B cell (primary cell): ENCODE results near the gene ABLIM1. TPM values are rescaled to one million over a fixed set of nuclear protein-coding genes. Genes with fewer than 3 reads are reported as not detected.

Source experiments
- ATAC-seq: fragments of 200-7000 bp; cut with Tn5 transposase; one replicate; pipeline ENCODE4 v1.10.0; 2021; ENCODE audit warnings: low read depth, mild to moderate bottlenecking, moderate number of reproducible peaks, moderate library complexity
- CTCF ChIA-PET: fragments of 350-600 bp; sonication (Branson Sonifier 250); formaldehyde crosslinking; loops from one replicate; lab custom pipeline; 2021; ENCODE audit warnings: antibody characterized with exemption, inconsistent platforms; lab: Charles Lee
- POLR2A ChIA-PET: fragments of 350-600 bp; sonication (Branson Sonifier 250); formaldehyde crosslinking; loops from one replicate; lab custom pipeline; 2021; ENCODE audit warnings: antibody characterized with exemption; lab: Charles Lee
- DNase-seq: peaks from one replicate; pipeline ENCODE4 v3.0.0; 2013
- H2AFZ ChIP-seq: 2 replicates; pipeline ENCODE4 v1.6.1; 2012; ENCODE audit warnings: mild to moderate bottlenecking, low read depth, low read length; ENCODE audit not compliant: insufficient read depth, poor library complexity, severe bottlenecking
- H3K27ac ChIP-seq, 2 donors: 1 replicate in 1 of 2; 2 replicates in 1 of 2; pipeline ENCODE4 v1.5.1; 2012 to 2013; ENCODE audit warnings: low read length in 2 of 2, mild to moderate bottlenecking in 2 of 2, moderate library complexity in 1 of 2
- H3K27me3 ChIP-seq, 4 experiments: fragments of 200-600 bp in 1 of 4; sonication (generic) in 1 of 4; replicated peaks in 1 of 4; 1 replicate in 2 of 4; 2 replicates in 2 of 4; pipeline versions ENCODE4 v1.6.1 to v1.7.0; 2013 to 2016; ENCODE audit warnings: low read length in 3 of 4, mild to moderate bottlenecking in 2 of 4, mixed read lengths in 1 of 4, moderate library complexity in 1 of 4; ENCODE audit not compliant: insufficient read depth in 4 of 4, control insufficient read depth in 3 of 4; ENCODE audit errors: control extremely low read depth in 1 of 4
- H3K36me3 ChIP-seq, 2 experiments: replicated peaks in 1 of 2; 1 replicate in 1 of 2; 2 replicates in 1 of 2; pipeline versions ENCODE4 v1.6.1 to v1.7.1; 2013; ENCODE audit warnings: low read length in 1 of 2; ENCODE audit not compliant: insufficient read depth in 2 of 2, control insufficient read depth in 1 of 2; ENCODE audit errors: control extremely low read depth in 1 of 2, extremely low read depth in 1 of 2
- H3K4me1 ChIP-seq, 2 donors: fragments of 200-600 bp in 1 of 2; sonication (generic) in 1 of 2; 1 replicate in 1 of 2; 2 replicates in 1 of 2; pipeline versions ENCODE4 v1.5.1 to v1.6.1; 2013 to 2017; ENCODE audit warnings: low read length in 2 of 2; ENCODE audit not compliant: control insufficient read depth in 2 of 2, insufficient read depth in 2 of 2
- H3K4me2 ChIP-seq: replicated peaks from 2 replicates; pipeline ENCODE3; 2012; ENCODE audit warnings: mild to moderate bottlenecking, low read depth, low read length; ENCODE audit not compliant: poor library complexity, severe bottlenecking
- H3K4me3 ChIP-seq, 5 experiments: fragments of 200-600 bp in 1 of 5; sonication (generic) in 1 of 5; 1 replicate in 3 of 5; 2 replicates in 2 of 5; pipeline versions ENCODE4 v1.5.1 to v1.7.0; 2011 to 2016; ENCODE audit warnings: low read length in 4 of 5, mild to moderate bottlenecking in 4 of 5, low read depth in 2 of 5, control low read depth in 1 of 5, moderate library complexity in 1 of 5; ENCODE audit not compliant: insufficient read depth in 1 of 5; ENCODE audit errors: control extremely low read depth in 1 of 5, extremely low read depth in 1 of 5
- H3K79me2 ChIP-seq: fragments of 200-600 bp; sonication (generic); one replicate; pipeline ENCODE4 v1.6.0; 2016; ENCODE audit warnings: low read length; ENCODE audit not compliant: control insufficient read depth, insufficient read depth
- H3K9ac ChIP-seq: fragments of 200-600 bp; sonication (generic); 2 replicates; pipeline ENCODE4 v1.6.1; 2017; ENCODE audit warnings: mild to moderate bottlenecking, low read length, moderate library complexity
- H3K9me3 ChIP-seq, 3 donors: one replicate each; pipeline versions ENCODE4 v1.6.1 to v1.7.1; 2013; ENCODE audit warnings: low read length in 2 of 3; ENCODE audit not compliant: control insufficient read depth in 2 of 3, insufficient read depth in 1 of 3; ENCODE audit errors: control extremely low read depth in 1 of 3
- H4K20me1 ChIP-seq: 2 replicates; pipeline ENCODE4 v1.6.0; 2012; ENCODE audit warnings: mild to moderate bottlenecking, low read length; ENCODE audit not compliant: insufficient read depth, control insufficient read depth, poor library complexity, severe bottlenecking
- H3K27ac Mint-ChIP-seq: one replicate; pipeline ENCODE4 v1.8.0; 2021; ENCODE audit warnings: mixed read lengths
- H3K27me3 Mint-ChIP-seq: one replicate; pipeline ENCODE4 v1.8.0; 2021; ENCODE audit warnings: mixed read lengths
- H3K4me1 Mint-ChIP-seq: one replicate; pipeline ENCODE4 v1.8.0; 2021; ENCODE audit warnings: mixed read lengths
- H3K4me3 Mint-ChIP-seq: one replicate; pipeline ENCODE4 v1.8.0; 2021; ENCODE audit warnings: mixed read lengths
- H3K9me3 Mint-ChIP-seq: one replicate; pipeline ENCODE4 v1.8.0; 2022; ENCODE audit warnings: mixed read lengths; ENCODE audit not compliant: insufficient read depth
- EZH2 ChIP-seq: IDR thresholded peaks from 2 replicates; pipeline ENCODE4 v1.6.1; 2012; ENCODE audit warnings: borderline replicate concordance, low read depth, mild to moderate bottlenecking, moderate library complexity, low read length; ENCODE audit not compliant: insufficient read depth, poor library complexity, severe bottlenecking
- WGBS: methylation state at CpG from one replicate; pipeline ENCODE4 v1.1.5; 2013; ENCODE audit warnings: missing lambda C conversion rate; ENCODE audit not compliant: insufficient coverage; 5-methylcytosine and 5-hydroxymethylcytosine counted together
- intact Hi-C: fragments of 100-400 bp; cut with micrococcal nuclease; formaldehyde crosslinking; loops from one replicate; pipeline ENCODE4 v1.10.0; 2022
- polyA plus RNA-seq: library from polyadenylated mRNA; depleted of rRNA; stranded (reverse); fragments of >200 nt; gene quantifications from 2 replicates; pipeline ENCODE4 v1.2.3, GENCODE V29; 2012
- total RNA-seq, 2 donors: library from RNA; stranded (reverse); fragments of 120-200 nt in 1 of 2; gene quantifications; 1 replicate in 1 of 2; 2 replicates in 1 of 2; pipeline versions ENCODE4 v1.2.3 to v1.2.4, GENCODE V29; 2013 to 2022
- TF ChIP-seq, protein P1 (sequence below): fragments of 200-600 bp; IDR thresholded peaks from one replicate; pipeline ENCODE4 v1.8.0; 2022; ENCODE audit warnings: antibody characterized with exemption, mild to moderate bottlenecking

ABLIM1 gene
- total and polyA plus RNA-seq, 2 donors (not counting 1 experiment from before 2014, with no cell fraction given), result 55.6 to 148 TPM

DNA sequence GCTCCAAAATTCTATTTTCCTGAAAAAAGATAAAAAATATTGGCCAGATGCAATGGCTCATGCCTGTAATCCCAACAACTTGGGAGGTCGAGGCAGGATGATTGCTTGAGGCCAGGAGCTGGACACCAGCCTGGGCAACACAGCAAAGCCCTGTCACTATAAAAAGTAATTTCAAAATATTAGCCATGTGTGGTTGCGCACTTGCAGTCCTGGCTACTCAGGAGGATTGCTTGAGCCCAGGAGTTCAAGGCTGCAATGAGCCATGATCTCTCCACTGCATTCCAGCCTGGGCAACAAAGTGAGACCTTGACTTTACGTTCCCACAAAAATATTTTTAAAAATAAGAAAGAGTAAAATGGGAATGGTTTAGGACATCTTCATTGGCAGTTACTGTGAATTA is 149.7 kb downstream of the ABLIM1 start:
- peaks cover 98% of the 10 kb centered on the region for H3K79me2 ChIP-seq
- 100% methylated on average over 1 of the region's 3 CpGs for WGBS
- DNase-seq, result no peak
- no peak overlapping the region for H3K27ac ChIP-seq
- H3K4me1 Mint-ChIP-seq, result peaks cover 77% of the 10 kb centered on the region
- H3K4me3 ChIP-seq, result no peak overlapping the region
- no peak for ATAC-seq
- no peak overlapping the region for H2AFZ ChIP-seq
- intact Hi-C loops, result no loop called here
- ChIA-PET CTCF (no interaction called here), POLR2A (no interaction called here)
- no peak overlapping the region for H3K4me3 Mint-ChIP-seq
- no peak for TF ChIP-seq EZH2
- TF ChIP-seq, protein P1, sequence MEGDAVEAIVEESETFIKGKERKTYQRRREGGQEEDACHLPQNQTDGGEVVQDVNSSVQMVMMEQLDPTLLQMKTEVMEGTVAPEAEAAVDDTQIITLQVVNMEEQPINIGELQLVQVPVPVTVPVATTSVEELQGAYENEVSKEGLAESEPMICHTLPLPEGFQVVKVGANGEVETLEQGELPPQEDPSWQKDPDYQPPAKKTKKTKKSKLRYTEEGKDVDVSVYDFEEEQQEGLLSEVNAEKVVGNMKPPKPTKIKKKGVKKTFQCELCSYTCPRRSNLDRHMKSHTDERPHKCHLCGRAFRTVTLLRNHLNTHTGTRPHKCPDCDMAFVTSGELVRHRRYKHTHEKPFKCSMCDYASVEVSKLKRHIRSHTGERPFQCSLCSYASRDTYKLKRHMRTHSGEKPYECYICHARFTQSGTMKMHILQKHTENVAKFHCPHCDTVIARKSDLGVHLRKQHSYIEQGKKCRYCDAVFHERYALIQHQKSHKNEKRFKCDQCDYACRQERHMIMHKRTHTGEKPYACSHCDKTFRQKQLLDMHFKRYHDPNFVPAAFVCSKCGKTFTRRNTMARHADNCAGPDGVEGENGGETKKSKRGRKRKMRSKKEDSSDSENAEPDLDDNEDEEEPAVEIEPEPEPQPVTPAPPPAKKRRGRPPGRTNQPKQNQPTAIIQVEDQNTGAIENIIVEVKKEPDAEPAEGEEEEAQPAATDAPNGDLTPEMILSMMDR, result no peak
- no peaks in the 10 kb centered on the region for H3K27me3 Mint-ChIP-seq
- no peak overlapping the region for H3K27ac Mint-ChIP-seq
- H3K36me3 ChIP-seq, result peaks cover 0 to 5% of the 10 kb centered on the region in 2 experiments
- no peak overlapping the region for H3K9ac ChIP-seq
- H3K9me3 Mint-ChIP-seq, result no peaks in the 10 kb centered on the region
- H3K9me3 ChIP-seq, result no peaks in the 10 kb centered on the region
- H3K27me3 ChIP-seq, result no peaks in the 10 kb centered on the region
- peaks cover 67% of the 10 kb centered on the region for H4K20me1 ChIP-seq
- H3K4me2 ChIP-seq, result no peak overlapping the region
- H3K4me1 ChIP-seq, result peaks cover 10 to 19% of the 10 kb centered on the region in 2 donors

DNA sequence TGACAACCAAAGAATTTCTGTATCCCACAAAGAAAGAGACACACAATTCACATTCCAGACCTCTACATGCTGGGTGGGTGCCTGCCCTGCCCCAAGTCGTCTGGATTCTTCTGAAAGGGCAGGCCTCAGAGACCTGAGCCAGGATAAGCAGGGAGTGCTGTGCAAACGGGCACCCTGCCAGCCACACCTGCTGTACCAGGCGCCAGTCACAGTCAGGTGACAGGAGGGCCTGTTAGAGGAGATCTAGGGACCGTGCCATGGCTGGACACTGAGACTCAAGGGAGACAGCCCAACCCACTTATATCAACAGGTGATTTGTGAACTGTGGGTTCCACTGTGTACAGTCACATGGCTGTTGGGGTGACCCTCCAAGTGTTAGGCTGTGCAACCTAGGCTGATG is 150.6 kb downstream of the ABLIM1 start:
- intact Hi-C loops, result no loop called here
- Histone ChIP-seq H3K9ac (no peak overlapping the region), H4K20me1 (peaks cover 59% of the 10 kb centered on the region), H3K27ac (no peak overlapping the region), H3K9me3 (no peaks in the 10 kb centered on the region), H2AFZ (no peak overlapping the region), H3K4me2 (no peak overlapping the region), H3K36me3 (peaks cover 0 to 5% of the 10 kb centered on the region in 2 experiments), H3K4me1 (peaks cover 15 to 16% of the 10 kb centered on the region in 2 donors), H3K4me3 (no peak overlapping the region), H3K27me3 (no peaks in the 10 kb centered on the region), H3K79me2 (peaks cover 98% of the 10 kb centered on the region)
- ATAC-seq (no peak), DNase-seq (no peak)
- Mint-ChIP-seq H3K4me1 (peaks cover 73% of the 10 kb centered on the region), H3K9me3 (no peaks in the 10 kb centered on the region), H3K4me3 (no peak overlapping the region), H3K27me3 (no peaks in the 10 kb centered on the region), H3K27ac (peak overlapping the region; percentile 43)
- ChIA-PET CTCF (interaction anchor here (1.3 kb wide), 1 partner anchor 10 kb away, joined by 3 read pairs; no protein-coding TSS in a partner anchor), POLR2A (no interaction called here)
- TF ChIP-seq, protein P1, result no peak
- TF ChIP-seq EZH2, result no peak
- 69% methylated on average over 3 of the region's 4 CpGs for WGBS
